DMS79 treated with DMSO at 0.1 percent for 48 hours (cell line): ENCODE measurements around the gene TMEM186.
"Not testable (repeated sequence)": the region's sequence is repeated elsewhere in the genome, so short reads cannot be mapped to it uniquely, and the experiment has no call there.

Source experiments
- DNase-seq: peaks from one replicate; lab custom pipeline; 2025; lab: John Stamatoyannopoulos, UW

TMEM186 gene

GRCh38 chr16:8774208-8774607 is 23.2 kb downstream of the TMEM186 start:
- DNase-seq: no peak

GRCh38 chr16:8773537-8773936 is 23.9 kb downstream of the TMEM186 start:
- no peak for DNase-seq

- DNase-seq: no peak
These were observed 28.7 kb downstream of the TMEM186 start for GRCh38 chr16:8768692-8769091.

- DNase-seq: no peak
These were observed 29.2 kb downstream of the TMEM186 start for GRCh38 chr16:8768283-8768682.

GRCh38 chr16:8767176-8767575 is 30.3 kb downstream of the TMEM186 start:
- DNase-seq: no peak

GRCh38 chr16:8764525-8765250 is 32.8 kb downstream of the TMEM186 start:
- DNase-seq: no peak

GRCh38 chr16:8763899-8764298 is 33.5 kb downstream of the TMEM186 start:
- no peak for DNase-seq

GRCh38 chr16:8763083-8763482 is 34.4 kb downstream of the TMEM186 start:
- DNase-seq: no peak

GRCh38 chr16:8762254-8762653 is 35.2 kb downstream of the TMEM186 start:
- DNase-seq: no peak

- DNase-seq: no peak
These were observed 36.4 kb downstream of the TMEM186 start for GRCh38 chr16:8761078-8761477.

GRCh38 chr16:8760021-8760420 is 37.4 kb downstream of the TMEM186 start:
- DNase-seq: no peak

GRCh38 chr16:8758022-8758421 is 39.4 kb downstream of the TMEM186 start:
- DNase-seq: no peak

GRCh38 chr16:8756755-8757154 is 40.7 kb downstream of the TMEM186 start:
- no peak for DNase-seq

GRCh38 chr16:8753416-8754054 is 43.9 kb downstream of the TMEM186 start:
- DNase-seq: no peak

- no peak for DNase-seq
These were observed 44.7 kb downstream of the TMEM186 start for GRCh38 chr16:8752706-8753105.

GRCh38 chr16:8751481-8752311 is 45.7 kb downstream of the TMEM186 start:
- no peak for DNase-seq

GRCh38 chr16:8748944-8749343 is 48.5 kb downstream of the TMEM186 start:
- DNase-seq: not testable (repeated sequence)
